Dermis microvascular lymphatic vessel endothelial cell (primary cell): ENCODE results near the gene TPGS1. TPM values are rescaled to one million over a fixed set of nuclear protein-coding genes. Genes with fewer than 3 reads are reported as not detected.
"Not testable (repeated sequence)": the region's sequence is repeated elsewhere in the genome, so short reads cannot be mapped to it uniquely, and the experiment has no call there.

Experiments
- DNase-seq, 2 donors: peaks; one replicate each; pipeline versions ENCODE4 v3.0.0 to v3.0.0-alpha.2; 2010; ENCODE audit warnings: low read depth in 2 of 2
- total RNA-seq: library from RNA; depleted of rRNA; stranded (reverse); fragments of >200 nt; gene quantifications from 2 replicates; pipeline ENCODE4 v1.2.1, GENCODE V29; 2014

Gene TPGS1
- total RNA-seq, 1 donor from 2014 or later = 27.5 TPM

DNA sequence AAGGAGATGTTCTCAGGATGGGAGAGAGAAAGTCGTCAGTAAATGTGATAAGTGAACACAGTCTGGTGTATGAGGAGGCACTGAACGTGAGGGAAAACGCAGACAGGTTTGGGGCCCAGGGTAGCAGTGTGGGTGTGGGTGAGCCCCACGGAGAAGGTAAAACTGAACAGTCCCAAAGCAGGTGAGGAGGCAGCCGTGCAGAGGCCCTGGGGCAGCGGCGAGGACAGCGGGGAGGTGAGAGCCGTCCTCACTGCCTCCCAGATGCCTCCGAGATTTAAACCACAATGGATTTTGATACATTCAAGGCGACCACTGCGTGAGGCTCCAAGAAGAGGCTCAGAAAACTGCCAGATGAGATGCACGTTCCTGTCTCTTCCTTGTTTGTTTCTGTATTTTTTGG lies 31.9 kb upstream of the TPGS1 start:
- no peak for DNase-seq

DNA sequence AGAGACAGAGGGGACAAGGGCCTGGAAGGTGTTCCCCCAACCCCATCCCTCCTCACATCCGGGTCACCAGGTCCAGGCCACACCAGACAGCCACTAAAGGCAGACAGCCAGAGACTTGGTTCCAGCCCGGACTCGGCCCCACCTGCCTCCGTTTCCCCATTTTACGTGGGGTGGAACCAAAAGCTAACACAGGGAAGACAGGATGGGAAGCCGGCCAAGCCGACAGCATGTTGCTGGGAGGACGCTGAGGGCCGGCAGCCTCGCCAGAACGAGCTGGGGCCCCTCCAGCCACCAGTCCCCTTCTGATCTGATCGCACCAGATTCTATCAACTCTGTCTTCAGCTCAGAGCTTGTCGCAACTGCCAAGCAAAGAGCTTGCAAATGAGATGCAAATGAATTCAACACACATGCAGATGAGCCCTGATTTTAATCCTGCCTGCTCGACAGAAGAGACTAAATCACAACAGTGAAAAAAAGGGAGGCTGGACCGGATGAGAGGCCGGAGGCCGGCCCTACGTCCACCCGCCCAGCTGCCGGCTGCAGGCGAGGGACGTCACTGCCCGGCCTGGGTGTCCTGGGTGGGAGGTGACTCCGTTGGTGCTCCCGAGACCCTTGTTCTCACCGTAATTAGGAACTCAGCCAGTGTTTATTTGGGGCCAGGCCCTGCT lies 28.9 kb upstream of the TPGS1 start:
- no peak for DNase-seq

DNA sequence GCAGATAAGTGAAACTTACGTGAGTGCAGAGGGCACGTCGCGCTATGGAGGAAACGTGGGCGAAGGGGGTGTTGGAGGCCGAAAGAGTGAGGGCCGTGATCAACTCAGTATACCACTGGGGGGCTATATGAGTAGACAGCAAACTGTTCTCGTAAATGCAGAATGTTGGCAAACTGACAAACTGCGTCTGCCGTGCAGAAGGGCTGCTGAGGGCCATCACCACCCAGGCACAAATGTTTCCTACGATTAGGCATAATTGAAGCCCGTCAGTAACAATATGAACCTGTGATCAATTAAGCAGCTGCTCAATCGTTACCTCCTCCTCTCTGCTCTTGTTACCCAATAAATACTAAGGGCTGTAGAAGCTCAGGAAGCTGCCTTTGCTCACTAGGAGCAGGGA lies 28.3 kb upstream of the TPGS1 start:
- DNase-seq = no peak

DNA sequence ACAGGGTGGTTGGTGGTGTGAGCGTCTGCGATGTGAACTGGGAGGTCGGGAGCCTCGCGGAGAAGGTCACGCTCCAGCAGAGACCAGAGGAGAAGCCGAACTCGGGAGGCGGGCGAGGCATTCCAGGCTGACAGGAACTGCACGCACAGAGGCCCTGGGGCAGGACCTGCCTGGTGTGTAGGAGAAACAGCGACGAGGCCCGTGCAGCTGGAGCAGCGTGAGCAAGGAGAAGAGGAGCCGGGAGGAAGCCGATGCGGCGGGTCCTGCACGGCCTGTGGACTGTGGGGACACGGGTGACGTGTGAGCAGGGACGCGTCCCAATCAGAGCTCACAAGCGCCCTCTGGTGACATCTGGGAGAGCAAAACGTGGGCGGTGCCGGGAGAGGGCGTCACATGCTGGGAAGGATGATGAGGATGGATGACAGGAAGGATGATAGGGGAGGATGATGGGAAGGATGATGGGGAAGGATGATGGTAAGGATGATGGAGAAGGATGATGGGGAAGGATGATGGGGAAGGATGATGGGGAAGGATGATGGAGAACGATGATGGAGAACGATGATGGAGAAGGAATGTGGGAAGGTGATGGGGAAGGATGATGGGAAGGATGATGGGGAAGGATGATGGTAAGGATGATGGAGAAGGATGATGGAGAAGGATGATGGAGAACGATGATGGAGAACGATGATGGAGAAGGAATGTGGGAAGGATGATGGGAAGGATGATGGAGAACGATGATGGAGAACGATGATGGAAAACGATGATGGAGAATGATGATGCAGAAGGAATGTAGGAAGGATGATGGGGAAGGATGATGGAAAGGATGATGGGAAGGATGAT lies 27.1 kb upstream of the TPGS1 start:
- peak; percentile 54 to 71 for DNase-seq

DNA sequence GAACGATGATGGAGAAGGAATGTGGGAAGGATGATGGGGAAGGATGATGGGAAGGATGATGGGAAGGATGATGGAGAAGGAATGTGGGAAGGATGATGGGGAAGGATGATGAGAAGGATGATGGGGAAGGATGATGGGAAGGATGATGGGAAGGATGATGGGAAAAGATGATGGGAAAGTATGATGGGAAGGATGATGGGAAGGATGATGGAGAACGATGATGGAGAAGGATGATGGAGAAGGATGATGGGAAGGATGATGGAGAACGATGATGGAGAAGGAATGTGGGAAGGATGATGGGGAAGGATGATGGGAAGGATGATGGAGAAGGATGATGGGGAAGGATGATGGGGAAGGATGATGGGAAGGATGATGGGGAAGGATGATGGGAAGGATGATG lies 26.2 kb upstream of the TPGS1 start:
- not testable (repeated sequence) for DNase-seq

DNA sequence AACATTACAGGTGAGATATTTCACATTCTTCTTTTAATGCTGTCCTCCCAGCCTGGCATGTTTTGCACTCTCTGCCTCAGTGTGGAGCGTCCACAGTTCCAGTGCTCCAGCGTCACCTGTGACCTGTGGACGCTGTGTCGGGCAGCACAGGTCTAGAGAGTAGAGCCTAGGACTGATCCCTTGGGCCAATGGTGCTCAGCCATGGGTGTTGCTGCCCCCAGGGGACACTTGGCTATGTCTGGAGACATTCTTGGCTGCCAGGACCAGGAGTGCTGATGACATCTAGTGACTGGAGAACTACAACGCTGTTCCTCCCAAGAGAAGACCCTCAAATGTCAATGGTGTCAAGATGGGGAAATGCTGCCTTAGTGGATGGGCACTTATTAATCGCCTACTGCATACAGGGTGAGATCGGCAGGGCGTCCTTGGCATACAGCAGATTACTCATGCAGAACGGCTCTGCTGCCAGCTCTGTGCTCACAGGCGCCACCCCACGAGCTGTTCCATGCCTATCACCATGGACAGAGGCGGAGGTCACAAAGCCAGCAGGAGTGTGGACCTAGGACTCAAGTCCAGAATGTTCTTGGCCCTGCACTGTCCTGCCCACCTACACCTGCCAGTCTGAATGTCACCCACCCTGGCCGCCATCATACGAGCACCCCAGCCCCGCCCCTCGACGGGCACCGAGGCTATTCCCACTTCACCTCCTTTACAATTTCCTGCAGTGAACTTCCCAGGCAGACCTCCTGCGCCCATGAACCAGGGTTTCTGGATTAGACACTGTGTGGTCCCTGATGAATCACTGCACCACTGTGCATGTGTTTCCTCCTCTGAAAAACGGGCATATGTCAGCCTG lies 24.9 kb upstream of the TPGS1 start:
- DNase-seq = no peak

DNA sequence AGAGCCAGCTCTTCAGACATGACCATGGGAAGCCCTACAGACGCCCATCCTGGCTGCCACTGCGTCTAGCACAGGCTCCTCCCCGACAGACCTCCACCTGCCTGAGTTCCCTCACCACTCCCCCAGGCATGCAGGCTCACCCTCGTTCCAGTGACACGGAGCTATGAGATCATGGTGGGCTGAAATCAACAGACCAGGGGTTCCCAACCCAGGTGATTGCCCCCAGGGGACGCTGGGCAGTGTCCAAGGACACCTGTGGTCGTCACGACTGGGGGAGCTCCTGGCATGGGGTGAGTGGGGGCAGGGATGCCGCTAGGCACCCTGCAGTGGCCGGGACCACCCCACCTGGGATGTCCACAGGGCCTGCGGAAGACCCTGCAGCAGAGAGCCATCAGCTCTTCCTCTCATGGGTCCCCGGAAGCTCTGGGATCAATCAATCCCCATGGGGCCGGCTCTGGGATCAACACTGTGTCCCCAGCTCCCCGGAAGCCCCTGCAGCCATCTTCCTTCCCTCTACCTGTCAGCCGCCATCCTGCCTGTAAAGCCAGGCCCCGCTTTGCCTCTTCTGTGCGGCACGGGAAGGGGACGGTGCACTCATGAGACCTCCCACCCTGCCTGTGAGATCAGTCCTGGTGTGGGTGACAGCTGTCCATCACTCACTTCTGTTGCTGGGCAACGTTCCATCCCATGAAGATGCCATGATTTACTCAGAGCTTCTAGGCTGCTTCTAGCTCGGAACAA lies 23.8 kb upstream of the TPGS1 start:
- no peak for DNase-seq

DNA sequence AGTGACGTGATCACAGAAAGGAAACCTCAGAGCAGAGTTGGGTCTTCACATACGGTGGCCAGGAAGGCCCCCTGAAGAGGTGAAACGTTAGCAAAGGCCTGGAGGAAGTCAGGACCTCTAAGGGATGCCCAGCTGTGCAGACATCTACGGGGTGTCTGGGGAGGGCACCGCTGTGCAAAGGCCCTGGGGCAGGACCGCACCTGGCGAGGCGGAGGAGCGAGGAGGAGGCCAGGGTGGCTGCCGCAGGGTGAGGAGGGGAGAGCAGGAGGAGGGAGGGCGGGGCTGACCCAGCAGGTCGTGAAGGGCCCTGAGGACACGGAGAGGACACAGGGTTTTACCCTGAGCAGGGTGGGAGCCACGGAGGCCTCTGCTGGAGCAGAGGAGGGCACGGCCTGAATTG lies 22.8 kb upstream of the TPGS1 start:
- no peak for DNase-seq

DNA sequence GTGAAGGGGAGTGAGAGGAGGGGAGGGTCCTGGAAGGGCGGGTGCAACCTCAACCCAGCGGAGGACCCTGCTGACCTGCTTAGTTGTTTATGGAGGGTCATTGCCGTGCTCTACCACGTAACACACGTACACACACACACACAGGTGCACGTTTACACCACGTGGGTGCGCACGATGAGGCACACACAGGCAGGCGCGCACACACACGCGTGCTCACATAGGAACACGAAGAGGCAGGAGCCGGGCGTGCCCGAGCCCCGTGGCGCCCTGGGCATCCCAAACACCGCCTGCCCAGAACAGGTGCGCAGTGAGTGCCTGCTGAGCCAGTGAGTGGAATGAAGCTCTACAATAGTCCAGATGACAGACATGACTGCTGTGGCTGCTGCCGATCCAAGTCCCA lies 22.2 kb upstream of the TPGS1 start:
- no peak for DNase-seq

DNA sequence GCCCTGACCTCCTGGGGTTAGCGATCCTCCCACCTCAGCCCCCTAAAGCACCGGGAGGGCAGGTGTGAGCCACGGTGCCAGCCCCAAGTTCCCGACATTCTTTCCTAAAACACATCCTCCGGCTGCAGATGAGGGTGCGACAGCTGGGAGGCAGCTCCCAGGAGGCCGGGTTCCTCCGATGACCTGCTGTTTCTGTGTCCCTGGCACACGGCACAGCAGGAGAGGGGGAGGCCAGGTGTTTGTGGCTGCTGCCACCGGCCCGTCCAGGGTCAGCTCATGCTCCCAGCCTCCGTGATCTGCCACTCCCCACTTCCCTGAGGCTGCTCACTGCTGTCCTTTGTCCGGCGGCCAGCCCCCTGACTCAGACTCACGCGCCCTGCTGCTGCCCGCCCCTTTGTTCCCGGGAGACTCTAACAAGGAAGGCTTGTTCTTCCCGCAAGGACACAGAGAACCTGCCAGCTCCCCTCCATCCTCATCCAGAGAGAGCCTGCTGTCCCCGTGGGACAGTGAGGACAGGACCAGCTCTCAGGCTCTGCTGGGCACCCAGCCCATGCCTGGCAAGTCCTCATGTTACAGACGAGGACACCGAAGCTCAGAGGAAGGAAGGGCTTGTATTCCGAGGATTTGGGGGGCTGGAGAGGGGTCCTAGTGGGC lies 21.6 kb upstream of the TPGS1 start:
- peak in 1 of 2 donors; percentile 14 for DNase-seq

DNA sequence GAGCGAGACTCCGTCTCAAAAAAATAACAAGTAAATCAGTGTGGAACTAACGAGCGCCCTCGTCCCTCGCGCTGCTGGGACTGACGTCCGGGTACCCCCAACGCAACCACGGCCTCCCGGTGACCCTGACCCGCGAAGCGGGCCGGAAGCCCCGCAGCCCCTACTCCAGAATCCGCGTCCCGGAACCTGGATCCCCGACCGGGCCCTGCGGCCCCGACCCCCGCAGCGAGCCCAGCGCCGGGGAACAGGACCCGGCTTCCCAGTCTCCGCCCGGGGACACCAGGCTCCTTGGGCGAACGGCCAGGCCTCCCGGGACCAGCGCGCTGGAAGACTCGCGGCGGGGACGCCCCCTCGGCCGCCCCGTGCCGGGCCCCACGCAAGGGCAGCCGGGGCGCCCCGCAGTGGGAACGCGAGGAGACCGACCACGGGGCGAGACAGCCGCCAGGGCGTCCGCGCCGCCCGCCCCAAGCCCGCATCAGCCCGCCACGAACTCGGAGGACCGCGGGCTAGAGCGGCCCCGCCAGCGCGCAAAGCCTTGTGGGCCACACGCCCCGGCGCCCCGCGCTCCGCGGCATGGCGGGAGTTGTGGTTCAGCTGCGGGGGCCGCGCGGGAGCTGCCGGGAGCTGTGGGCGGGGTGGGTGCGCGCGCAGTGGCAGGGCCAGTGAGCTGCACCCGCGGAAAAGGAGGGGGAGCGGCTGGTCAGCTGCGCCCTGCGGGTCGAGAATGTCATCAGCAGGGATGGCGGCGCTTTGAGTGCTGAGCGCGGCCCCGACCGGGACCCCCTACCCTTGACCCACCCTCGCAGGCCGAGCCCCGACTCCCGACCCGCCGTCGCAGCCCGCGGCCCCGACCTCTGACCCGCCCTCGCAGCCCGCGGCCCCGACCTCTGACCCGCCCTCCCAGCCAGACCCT lies 18.5 kb upstream of the TPGS1 start:
- peak; percentile 79 to 97 for DNase-seq

DNA sequence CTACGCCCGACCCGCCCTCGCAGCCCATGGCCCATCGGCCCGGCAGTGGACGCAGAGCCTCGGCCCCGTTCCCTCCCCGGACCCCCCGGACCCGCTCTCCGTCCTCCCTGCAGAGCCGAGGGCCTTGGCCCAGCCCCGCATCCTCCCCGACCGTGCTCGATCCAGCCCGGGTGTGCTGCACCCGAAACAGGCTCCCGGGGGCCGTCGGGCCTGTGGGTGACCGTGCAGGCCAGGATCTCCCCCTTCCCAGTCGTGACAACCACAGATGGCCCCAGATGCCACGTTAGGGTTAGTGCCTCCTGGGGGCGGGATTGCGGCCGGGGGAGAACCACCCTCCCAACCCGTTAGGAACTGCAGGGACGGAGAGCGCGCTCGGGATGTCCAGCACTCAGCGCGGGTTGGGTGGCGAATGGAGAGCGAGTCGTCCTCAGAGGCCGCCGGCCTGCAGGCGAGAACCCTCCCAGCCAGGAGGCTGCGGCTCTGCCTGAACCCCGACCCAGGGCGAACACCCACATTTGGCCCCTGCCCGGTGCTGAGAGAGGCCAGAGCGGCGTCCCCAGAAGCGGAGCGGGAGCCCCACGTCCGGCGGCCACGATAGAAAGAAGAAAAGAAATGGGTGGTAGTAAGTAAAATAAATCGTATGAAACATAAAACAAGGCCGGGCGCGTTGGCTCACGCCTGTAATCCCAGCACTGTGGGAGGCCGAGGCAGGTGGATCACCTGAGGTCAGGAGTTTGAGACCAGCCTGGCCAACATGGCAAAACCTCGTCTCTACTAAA lies 17.7 kb upstream of the TPGS1 start:
- DNase-seq = peak in 1 of 2 donors; percentile 32

DNA sequence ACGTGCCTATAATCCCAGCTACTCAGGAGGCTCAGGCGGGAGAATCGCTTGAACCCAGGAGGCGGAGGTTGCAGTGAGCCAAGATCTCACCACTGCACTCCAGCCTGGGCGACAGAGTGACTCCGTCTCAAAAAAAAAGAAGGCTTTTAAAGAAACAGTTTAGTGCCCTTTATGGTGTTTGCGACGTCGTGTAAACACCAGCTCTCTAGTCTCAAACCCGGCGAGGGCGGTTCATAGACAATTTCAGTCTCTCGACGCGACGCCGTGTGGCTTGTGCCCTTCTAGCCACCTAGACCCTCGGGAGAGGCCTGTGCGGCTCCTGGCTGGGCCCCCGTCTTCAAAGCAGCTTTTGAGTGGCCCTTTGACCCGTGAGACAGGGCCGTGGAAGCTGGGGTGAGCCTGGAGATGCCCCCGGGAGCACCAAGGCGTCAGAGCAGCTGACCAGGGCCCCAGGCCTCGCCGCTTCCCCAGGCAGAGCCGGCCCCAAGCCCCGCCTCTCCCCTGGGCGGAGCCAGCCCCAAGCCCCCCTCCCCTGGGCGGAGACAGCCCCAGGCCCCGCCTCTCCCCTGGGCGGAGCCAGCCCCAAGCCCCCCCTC lies 16.1 kb upstream of the TPGS1 start:
- peak in 1 of 2 donors; percentile 35 for DNase-seq

DNA sequence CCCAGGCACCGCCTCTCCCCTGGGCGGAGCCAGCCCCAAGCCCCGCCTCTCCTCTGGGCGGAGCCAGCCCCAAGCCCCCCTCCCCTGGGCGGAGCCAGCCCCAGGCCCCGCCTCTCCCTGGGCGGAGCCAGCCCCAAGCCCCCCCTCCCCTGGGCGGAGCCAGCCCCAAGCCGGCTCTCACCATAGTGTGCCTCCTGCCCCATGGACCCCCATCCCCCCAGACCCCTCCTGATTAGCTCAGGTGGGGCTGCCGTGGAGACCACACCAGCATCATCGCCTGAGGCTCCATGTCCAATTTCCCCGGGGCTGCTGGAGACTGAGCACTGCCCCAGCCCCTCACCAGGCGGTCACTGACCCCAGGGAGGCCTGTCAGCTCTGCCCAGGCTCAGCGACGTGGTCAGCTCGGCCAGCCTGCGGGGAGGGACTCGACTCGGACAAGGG lies 15.2 kb upstream of the TPGS1 start:
- DNase-seq = peak in 1 of 2 donors; percentile 23

DNA sequence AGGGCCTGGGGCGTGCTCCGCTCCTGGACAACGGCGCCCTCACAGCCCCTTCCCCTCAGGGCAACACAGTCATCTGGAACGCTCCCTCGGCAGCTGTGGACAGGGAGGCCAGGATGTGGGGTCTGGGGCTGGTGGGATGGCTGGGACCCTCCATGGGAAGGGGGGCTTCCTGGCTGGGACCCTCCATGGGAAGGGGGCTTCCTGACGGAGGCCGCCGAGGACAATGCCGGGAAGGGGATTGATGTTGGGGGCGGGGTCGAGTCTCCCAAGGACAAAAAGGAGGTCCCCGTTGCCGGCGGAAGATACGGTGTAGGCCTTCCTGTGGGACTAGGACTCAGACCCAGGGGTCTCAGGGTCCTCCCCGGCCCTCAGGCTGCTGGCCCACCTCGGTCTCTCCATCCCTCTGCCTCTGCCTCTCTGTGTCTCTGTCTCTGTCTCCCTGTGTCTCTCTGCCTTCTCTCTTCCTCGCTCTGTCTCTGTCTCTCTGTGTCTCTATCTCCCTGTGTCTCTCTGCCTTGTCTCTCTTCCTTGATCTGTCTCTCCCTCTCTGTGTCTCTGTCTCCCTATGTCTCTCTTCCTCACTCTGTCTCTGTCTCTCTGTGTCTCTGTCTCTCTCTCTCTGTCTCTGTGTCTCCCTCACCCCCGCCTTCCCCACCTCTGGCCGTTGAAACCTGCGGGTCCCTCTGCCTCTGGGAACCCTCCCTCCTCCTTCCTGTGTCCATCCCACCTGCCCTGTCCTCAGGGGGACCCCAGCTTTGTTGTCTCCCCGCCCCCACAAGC lies 13.7 kb upstream of the TPGS1 start:
- DNase-seq = no peak

DNA sequence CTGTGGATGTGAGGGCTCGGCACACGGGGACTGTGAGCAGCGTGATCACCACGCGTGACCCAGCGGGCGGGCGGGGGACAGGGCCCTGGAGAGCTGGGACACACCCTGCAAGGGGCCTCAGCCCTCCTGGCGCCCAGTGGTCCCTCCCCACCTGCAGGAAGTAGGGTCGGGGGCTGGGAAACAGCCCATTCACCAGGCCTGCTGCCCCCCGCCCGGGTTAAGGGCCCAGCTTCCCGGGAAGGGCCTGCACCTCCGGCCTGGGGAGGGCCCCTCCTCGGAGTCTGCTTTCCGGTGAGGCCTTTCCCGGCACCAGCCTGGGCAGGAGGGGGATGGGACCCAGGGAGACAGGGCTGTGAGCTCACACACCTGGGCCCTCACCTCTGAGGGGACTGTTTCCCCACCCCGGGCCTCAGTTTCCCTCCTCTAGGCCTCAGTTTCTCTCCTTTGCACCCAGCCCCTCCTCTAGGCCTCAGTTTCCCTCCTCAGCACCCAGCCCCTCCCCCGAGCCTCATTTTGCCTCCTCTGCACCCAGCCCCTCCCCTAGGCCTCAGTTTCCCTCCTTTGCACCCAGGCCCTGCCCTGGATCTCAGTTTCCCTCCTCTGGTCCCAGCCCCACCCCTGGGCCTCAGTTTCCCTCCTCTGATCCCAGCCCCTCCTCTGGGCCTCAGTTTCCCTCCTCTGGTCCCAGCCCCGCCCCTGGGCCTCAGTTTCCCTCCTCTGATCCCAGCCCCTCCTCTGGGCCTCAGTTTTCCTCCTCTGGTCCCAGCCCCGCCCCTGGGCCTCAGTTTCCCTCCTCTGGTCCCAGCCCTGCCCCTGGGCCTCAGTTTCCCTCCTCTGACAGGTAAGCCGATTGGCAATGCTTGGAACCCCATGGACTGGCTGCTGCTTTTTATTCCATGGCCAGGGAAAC lies 12.9 kb upstream of the TPGS1 start:
- DNase-seq = no peak

DNA sequence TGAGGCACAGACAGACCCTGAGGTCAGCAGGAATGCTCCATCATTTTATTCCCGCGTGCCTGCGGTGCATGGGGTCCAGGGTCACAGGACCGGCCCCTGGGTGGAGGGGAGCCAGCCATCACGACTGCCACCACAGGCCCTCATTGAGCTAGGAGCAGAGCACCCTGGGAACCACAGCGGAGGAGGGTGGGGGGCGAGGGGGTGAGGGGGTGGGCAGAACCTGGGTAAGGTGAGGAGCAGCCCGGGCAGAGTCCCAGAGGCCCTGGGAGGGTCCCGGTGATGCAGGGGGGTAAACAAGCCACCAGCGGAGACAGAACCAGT lies 12.3 kb upstream of the TPGS1 start:
- no peak for DNase-seq
